Left ventricle myocardium inferior (tissue), 1 donor: ENCODE results near the gene MYO18B. TPM values are rescaled to one million over a fixed set of nuclear protein-coding genes. Genes with fewer than 3 reads are reported as not detected.

Source experiments
- DNase-seq: peaks from one replicate; pipeline ENCODE4 v3.0.0-alpha.2; 2020
- H3K27ac ChIP-seq: fragments of 200-600 bp; replicated peaks from 2 replicates; pipeline ENCODE4 v1.8.0; 2021
- H3K27me3 ChIP-seq: fragments of 200-600 bp; 2 replicates; pipeline ENCODE4 v1.8.0; 2021; ENCODE audit warnings: low read depth
- H3K36me3 ChIP-seq: fragments of 200-600 bp; 2 replicates; pipeline ENCODE4 v1.8.0; 2021
- H3K4me1 ChIP-seq: fragments of 200-600 bp; 2 replicates; pipeline ENCODE4 v1.8.0; 2021
- H3K4me3 ChIP-seq: fragments of 200-600 bp; 2 replicates; pipeline ENCODE4 v1.8.0; 2021; ENCODE audit warnings: mild to moderate bottlenecking, moderate library complexity
- H3K9me3 ChIP-seq: fragments of 200-600 bp; replicated peaks from 2 replicates; pipeline ENCODE4 v1.8.0; 2021
- intact Hi-C: fragments of 100-400 bp; cut with micrococcal nuclease; formaldehyde crosslinking; loops from one replicate; pipeline ENCODE4 v1.11.0; 2022
- total RNA-seq: library from RNA; stranded (reverse); fragmentation: NEBNext Ultra II Directional; extraction: Animal tissue kit (Norgen Biotek cat#: 25700); gene quantifications from one replicate; pipeline ENCODE4 v1.2.1, GENCODE V29; 2021
- TF ChIP-seq, protein P1 (sequence below): fragments of 200-600 bp; IDR thresholded peaks from 2 replicates; pipeline ENCODE4 v1.8.0; 2021; ENCODE audit warnings: antibody characterized with exemption, mild to moderate bottlenecking, borderline replicate concordance
- donor health status: DM: no; HTN: yes; CAD: no; lungs with severe emphysema.

MYO18B gene
- total RNA-seq, 1 donor from 2014 or later = 163 TPM

DNA sequence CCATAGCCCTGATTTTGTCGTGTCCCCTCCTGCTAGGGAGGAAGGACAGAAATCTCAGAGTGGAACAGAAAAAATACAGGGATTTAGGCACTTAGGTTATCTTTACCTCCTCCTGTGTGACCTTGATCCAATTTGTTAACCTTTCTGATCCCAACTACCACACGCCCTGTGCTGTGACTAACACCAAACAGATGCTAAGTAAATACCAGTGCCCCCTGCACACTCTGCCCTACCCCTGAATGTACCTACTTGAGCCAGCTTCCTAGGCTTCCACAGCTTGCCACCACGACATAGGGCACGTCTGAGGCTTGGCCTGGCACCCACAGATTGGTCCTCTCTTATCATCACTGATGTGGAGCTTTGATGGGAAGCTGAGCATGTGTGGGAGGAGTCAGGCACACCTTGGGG lies 9.2 kb downstream of the MYO18B start:
- Histone ChIP-seq H3K4me3 (no peak overlapping the region), H3K36me3 (no peaks in the 10 kb centered on the region), H3K27me3 (no peaks in the 10 kb centered on the region), H3K27ac (peak overlapping the region; percentile 74), H3K9me3 (no peaks in the 10 kb centered on the region), H3K4me1 (peaks cover 84% of the 10 kb centered on the region)
- TF ChIP-seq, protein P1, sequence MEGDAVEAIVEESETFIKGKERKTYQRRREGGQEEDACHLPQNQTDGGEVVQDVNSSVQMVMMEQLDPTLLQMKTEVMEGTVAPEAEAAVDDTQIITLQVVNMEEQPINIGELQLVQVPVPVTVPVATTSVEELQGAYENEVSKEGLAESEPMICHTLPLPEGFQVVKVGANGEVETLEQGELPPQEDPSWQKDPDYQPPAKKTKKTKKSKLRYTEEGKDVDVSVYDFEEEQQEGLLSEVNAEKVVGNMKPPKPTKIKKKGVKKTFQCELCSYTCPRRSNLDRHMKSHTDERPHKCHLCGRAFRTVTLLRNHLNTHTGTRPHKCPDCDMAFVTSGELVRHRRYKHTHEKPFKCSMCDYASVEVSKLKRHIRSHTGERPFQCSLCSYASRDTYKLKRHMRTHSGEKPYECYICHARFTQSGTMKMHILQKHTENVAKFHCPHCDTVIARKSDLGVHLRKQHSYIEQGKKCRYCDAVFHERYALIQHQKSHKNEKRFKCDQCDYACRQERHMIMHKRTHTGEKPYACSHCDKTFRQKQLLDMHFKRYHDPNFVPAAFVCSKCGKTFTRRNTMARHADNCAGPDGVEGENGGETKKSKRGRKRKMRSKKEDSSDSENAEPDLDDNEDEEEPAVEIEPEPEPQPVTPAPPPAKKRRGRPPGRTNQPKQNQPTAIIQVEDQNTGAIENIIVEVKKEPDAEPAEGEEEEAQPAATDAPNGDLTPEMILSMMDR = no peak
- intact Hi-C loops = no loop called here
- DNase-seq = no peak

DNA sequence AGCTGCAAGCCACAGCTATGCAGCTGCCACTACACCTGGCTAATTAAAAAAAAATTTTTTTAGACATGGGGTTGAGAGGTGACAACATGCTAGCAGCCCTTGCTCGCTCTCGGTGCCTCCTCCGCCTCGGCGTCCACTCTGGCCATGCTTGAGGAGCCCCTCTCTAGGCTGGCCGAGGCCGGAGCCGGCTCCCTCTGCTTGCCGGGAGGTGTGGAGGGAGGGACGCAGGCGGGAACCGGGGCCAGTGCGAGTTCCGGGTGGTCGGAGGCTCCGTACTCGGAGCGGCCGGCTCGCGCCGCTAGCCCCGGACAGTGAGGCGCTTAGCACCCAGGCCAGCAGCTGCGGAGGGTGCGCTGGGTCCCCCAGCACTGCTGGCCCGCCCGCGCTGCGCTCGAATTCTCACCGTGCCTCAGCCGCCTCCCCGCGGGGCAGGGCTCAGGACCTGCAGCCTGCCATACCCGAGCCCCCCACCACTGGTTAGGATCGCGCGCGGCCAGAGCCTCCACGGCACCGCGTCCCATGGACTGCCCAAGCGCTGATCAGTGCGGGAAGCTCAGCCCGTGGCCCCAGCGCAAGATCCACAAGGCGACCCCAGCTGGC lies 10.7 kb downstream of the MYO18B start:
- DNase-seq = no peak

DNA sequence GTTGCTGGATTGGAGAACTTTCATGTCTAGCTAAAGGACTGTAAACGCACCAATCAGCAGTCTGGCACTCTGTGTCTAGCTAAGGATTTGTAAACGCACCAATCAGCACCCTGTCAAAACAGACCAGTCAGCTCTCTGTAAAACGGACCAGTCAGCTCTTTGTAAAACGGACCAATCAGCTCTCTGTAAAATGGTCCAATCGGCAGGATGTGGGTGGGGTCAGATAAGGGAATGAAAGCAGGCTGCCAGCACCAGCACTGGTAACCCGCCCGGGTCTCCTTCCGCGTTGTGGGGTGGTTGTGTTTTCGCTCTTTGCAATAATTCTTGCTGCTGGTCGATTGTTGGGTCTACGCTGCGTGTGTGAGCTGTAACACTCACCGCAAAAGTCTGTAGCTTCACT lies 11.3 kb downstream of the MYO18B start:
- Histone ChIP-seq H3K4me1 (peaks cover 82% of the 10 kb centered on the region), H3K4me3 (peak overlapping the region; percentile 57), H3K36me3 (no peaks in the 10 kb centered on the region), H3K27ac (peak overlapping the region; percentile 90), H3K9me3 (no peaks in the 10 kb centered on the region), H3K27me3 (no peaks in the 10 kb centered on the region)
- no peak for DNase-seq
- TF ChIP-seq, protein P1 = no peak
- intact Hi-C loops = no loop called here

More for the DNA sequence above, 10.7 kb downstream of the MYO18B start:
- H3K9me3 ChIP-seq = no peaks in the 10 kb centered on the region
- intact Hi-C loops = no loop called here
- peak overlapping the region; percentile 90 for H3K27ac ChIP-seq
- no peaks in the 10 kb centered on the region for H3K27me3 ChIP-seq
- TF ChIP-seq, protein P1 = no peak
- no peaks in the 10 kb centered on the region for H3K36me3 ChIP-seq
- H3K4me3 ChIP-seq = peak overlapping the region; percentile 57
- H3K4me1 ChIP-seq = peaks cover 84% of the 10 kb centered on the region

DNA sequence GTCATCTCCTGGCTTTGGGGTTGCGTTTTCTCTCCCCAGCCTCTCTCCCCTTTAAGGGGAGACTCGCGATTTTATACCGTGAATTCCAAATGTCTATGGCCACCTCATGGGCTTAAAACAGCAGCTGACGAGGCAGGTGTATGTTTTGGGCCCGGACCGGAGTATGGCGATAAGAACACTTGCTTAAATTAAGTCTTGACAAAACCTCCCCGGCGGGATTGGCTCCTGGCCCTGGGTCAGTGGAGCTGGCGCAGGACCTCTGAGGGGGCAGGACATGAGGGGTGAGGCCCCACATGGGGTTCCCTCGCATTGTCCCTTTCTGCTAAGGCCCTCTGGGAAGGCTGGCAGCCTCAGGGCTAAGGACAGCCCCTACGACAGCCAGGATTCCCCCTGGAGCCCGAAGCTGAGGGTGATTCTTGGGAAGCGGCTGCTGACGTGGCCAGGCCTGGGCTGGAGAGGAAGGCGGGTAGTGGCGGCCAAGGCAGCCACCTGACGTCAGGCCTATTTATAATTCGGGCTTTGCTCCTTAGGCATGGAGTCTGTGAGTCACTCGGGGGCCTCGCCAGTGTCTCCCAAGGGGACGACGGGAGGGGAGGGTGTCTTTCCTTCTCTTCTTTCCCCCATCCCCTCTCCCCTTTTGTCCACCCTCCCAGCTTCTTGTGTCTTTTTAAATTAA lies 12.7 kb downstream of the MYO18B start:
- peak overlapping the region; percentile 57 for H3K4me3 ChIP-seq
- DNase-seq = peak; percentile 84
- intact Hi-C loops = no loop called here
- H3K27me3 ChIP-seq = no peaks in the 10 kb centered on the region
- H3K27ac ChIP-seq = peak overlapping the region; percentile 90
- no peaks in the 10 kb centered on the region for H3K36me3 ChIP-seq
- peaks cover 79% of the 10 kb centered on the region for H3K4me1 ChIP-seq
- H3K9me3 ChIP-seq = no peaks in the 10 kb centered on the region
- TF ChIP-seq, protein P1 = no peak

DNA sequence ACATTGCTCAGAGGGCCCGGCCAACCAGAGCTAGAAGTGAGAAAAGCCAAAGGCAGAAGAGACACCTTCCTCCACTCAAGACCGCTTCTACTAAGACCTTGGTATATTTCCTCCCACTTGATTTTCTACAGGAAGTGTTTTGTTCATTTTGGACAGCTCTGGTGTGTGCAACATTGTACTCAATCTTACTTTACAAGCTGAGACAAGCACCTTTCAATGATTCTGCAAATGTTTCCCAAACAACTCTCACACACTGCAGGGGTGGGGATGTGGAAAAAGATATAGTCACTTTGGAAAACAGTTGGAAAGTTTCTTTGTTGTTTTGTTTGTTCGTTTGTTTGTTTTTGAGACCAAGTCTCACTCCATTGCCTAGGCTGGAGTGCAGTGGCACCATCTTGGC lies 15.7 kb downstream of the MYO18B start:
- Histone ChIP-seq H3K4me1 (peaks cover 87% of the 10 kb centered on the region), H3K27me3 (no peaks in the 10 kb centered on the region), H3K9me3 (no peaks in the 10 kb centered on the region), H3K36me3 (no peaks in the 10 kb centered on the region), H3K27ac (peak overlapping the region; percentile 15), H3K4me3 (no peak overlapping the region)
- intact Hi-C loops = no loop called here
- TF ChIP-seq, protein P1 = no peak
- DNase-seq = no peak
